GM12878 (cell line): ENCODE measurements around the gene VWA8. TPM values are rescaled to one million over a fixed set of nuclear protein-coding genes. Genes with fewer than 3 reads are reported as not detected.

Experiments used
- ATAC-seq: fragments of 200-7000 bp; cut with Tn5 transposase; 3 replicates; pipeline ENCODE4 v1.9.1; 2020; ENCODE audit warnings: mild to moderate bottlenecking, moderate library complexity
- BruUV-seq: library from RNA; stranded (reverse); fragments of 400-500 nt; replicated peaks from 2 replicates; lab custom pipeline; 2021; lab: Mats Ljungman, UMichigan
- CTCF ChIA-PET: fragments of 300-600 bp; sonication (Branson Sonifier 250); formaldehyde crosslinking; extraction: SDS; loops from one replicate; lab custom pipeline; 2021; ENCODE audit warnings: inconsistent platforms; lab: Yijun Ruan, JAX
- POLR2A ChIA-PET: fragments of 350-600 bp; formaldehyde crosslinking; extraction: SDS; loops from one replicate; lab custom pipeline; 2021; ENCODE audit warnings: inconsistent platforms; lab: Charles Lee
- RAD21 ChIA-PET: fragments of 300-600 bp; sonication (Branson Sonifier 250); formaldehyde crosslinking; loops from one replicate; lab custom pipeline; 2023; ENCODE audit warnings: antibody characterized with exemption; ENCODE audit not compliant: unreplicated experiment; lab: Charles Lee
- SMC1A ChIA-PET: fragments of 300-600 bp; sonication (Branson Sonifier 250); formaldehyde crosslinking; loops from one replicate; lab custom pipeline; 2023; ENCODE audit not compliant: unreplicated experiment, uncharacterized antibody; lab: Charles Lee
- DNase-seq: peaks from one replicate; pipeline ENCODE4 v3.0.0-alpha.2; 2011; ENCODE audit warnings: low read depth, low spot score
- FAIRE-seq: peaks from 3 replicates; lab custom pipeline; 2011; peaks lifted over from hg19 to GRCh38; lab: Jason Lieb, UNC
- H2AFZ ChIP-seq: 2 replicates; pipeline ENCODE4 v1.6.0; 2011; ENCODE audit warnings: low read depth, low read length, control low read depth; ENCODE audit not compliant: control insufficient read depth
- H3K27ac ChIP-seq: 2 replicates; pipeline ENCODE4 v1.5.1; 2011; ENCODE audit warnings: control low read depth; ENCODE audit not compliant: control insufficient read depth, insufficient read depth
- H3K27me3 ChIP-seq, 2 experiments: replicated peaks in 1 of 2; 2 replicates each; pipeline versions ENCODE4 v1.6.0 to v1.6.1; 2011; ENCODE audit warnings: low read length in 1 of 2; ENCODE audit not compliant: control insufficient read depth in 2 of 2, insufficient read depth in 2 of 2
- H3K36me3 ChIP-seq, 2 experiments: 2 replicates each; pipeline ENCODE4 v1.5.1; 2011; ENCODE audit warnings: low read length in 1 of 2; ENCODE audit not compliant: control insufficient read depth in 2 of 2, insufficient read depth in 2 of 2
- H3K4me1 ChIP-seq: 2 replicates; pipeline ENCODE4 v1.6.1; 2011; ENCODE audit warnings: mild to moderate bottlenecking, low read length, moderate library complexity, mixed read lengths; ENCODE audit not compliant: control insufficient read depth, insufficient read depth
- H3K4me2 ChIP-seq: 2 replicates; pipeline ENCODE4 v1.6.0; 2011; ENCODE audit warnings: control low read depth; ENCODE audit not compliant: control insufficient read depth, insufficient read depth
- H3K4me3 ChIP-seq: fragments of 200-600 bp; sonication (generic); 2 replicates; pipeline ENCODE4 v1.5.1; 2016
- H3K79me2 ChIP-seq: 2 replicates; pipeline ENCODE4 v1.6.0; 2011; ENCODE audit warnings: low read length; ENCODE audit not compliant: control insufficient read depth, insufficient read depth
- H3K9ac ChIP-seq: 2 replicates; pipeline ENCODE4 v1.8.0; 2011; ENCODE audit warnings: low read length, control low read depth, mixed read lengths; ENCODE audit not compliant: control insufficient read depth, insufficient read depth
- H3K9me3 ChIP-seq: replicated peaks from 3 replicates; pipeline ENCODE4 v1.5.1; 2011; ENCODE audit warnings: mild to moderate bottlenecking, low read length; ENCODE audit not compliant: control insufficient read depth, insufficient read depth
- H4K20me1 ChIP-seq: 2 replicates; pipeline ENCODE4 v1.6.0; 2011; ENCODE audit not compliant: control insufficient read depth, insufficient read depth
- CBX5 ChIP-seq: sonication (generic); IDR thresholded peaks from 2 replicates; pipeline ENCODE4 v1.6.1; 2016; ENCODE audit warnings: low read depth, moderate library complexity, mild to moderate bottlenecking, inconsistent platforms
- EED ChIP-seq: sonication (generic); IDR thresholded peaks from 2 replicates; pipeline ENCODE4 v1.6.1; 2016; ENCODE audit warnings: antibody characterized with exemption, low read depth
- EZH2 ChIP-seq: IDR thresholded peaks from 2 replicates; pipeline ENCODE4 v1.6.1; 2012; ENCODE audit warnings: low read depth, mild to moderate bottlenecking, control low read depth, inconsistent platforms, low read length, borderline replicate concordance; ENCODE audit not compliant: control insufficient read depth
- FOS ChIP-seq: IDR thresholded peaks from 3 replicates; pipeline ENCODE4 v1.6.1; 2011; ENCODE audit warnings: borderline replicate concordance; ENCODE audit not compliant: insufficient read length; ENCODE audit errors: extremely low read depth
- FOXM1 ChIP-seq: IDR thresholded peaks from 2 replicates; pipeline ENCODE4 v1.6.1; 2012; ENCODE audit warnings: low read depth, mild to moderate bottlenecking, inconsistent platforms, low read length, moderate library complexity
- JUNB ChIP-seq: IDR thresholded peaks from 2 replicates; pipeline ENCODE4 v1.6.1; 2016; ENCODE audit warnings: antibody characterized with exemption, mild to moderate bottlenecking
- NR2C2 ChIP-seq: IDR thresholded peaks from 2 replicates; pipeline ENCODE4 v1.6.1; 2011; ENCODE audit warnings: borderline replicate concordance, low read depth; ENCODE audit not compliant: control insufficient read depth, insufficient read length
- RAD21 ChIP-seq: IDR thresholded peaks from 2 replicates; pipeline ENCODE4 v1.6.1; 2011; ENCODE audit warnings: mild to moderate bottlenecking, low read depth, low read length, moderate library complexity; ENCODE audit not compliant: insufficient read depth
- RAD51 ChIP-seq: fragments of 450-650 bp; IDR thresholded peaks from 2 replicates; pipeline ENCODE4 v1.6.1; 2016; ENCODE audit warnings: moderate library complexity, mild to moderate bottlenecking, inconsistent platforms
- SIN3A ChIP-seq: IDR thresholded peaks from 2 replicates; pipeline ENCODE4 v1.6.1; 2012; ENCODE audit warnings: low read depth, low read length, improper control_type of control experiment
- SREBF2 ChIP-seq: IDR thresholded peaks from 2 replicates; pipeline ENCODE4 v1.6.1; 2012; ENCODE audit warnings: mild to moderate bottlenecking, low read length
- SRF ChIP-seq, 2 experiments: IDR thresholded peaks; 2 replicates each; pipeline ENCODE4 v1.6.1; 2011; ENCODE audit warnings: low read depth in 2 of 2, low read length in 2 of 2, mild to moderate bottlenecking in 1 of 2, moderate library complexity in 1 of 2
- TARDBP ChIP-seq: IDR thresholded peaks from 2 replicates; pipeline ENCODE4 v1.6.1; 2016; ENCODE audit warnings: borderline replicate concordance
- TCF12 ChIP-seq: IDR thresholded peaks from 2 replicates; pipeline ENCODE4 v1.6.1; 2011; ENCODE audit warnings: low read depth, mild to moderate bottlenecking, low read length
- YY1 ChIP-seq: IDR thresholded peaks from 2 replicates; pipeline ENCODE4 v1.6.1; 2011; ENCODE audit warnings: low read depth, mild to moderate bottlenecking, low read length
- ZZZ3 ChIP-seq: IDR thresholded peaks from 2 replicates; pipeline ENCODE4 v1.6.1; 2011; ENCODE audit warnings: low read depth; ENCODE audit not compliant: control insufficient read depth, insufficient read length
- WGBS: methylation state at CpG from one replicate; pipeline ENCODE4 v1.1.6; 2016; ENCODE audit warnings: low lambda C conversion rate; ENCODE audit not compliant: insufficient replicate concordance, insufficient coverage; ENCODE audit errors: missing lambda C conversion rate; 5-methylcytosine and 5-hydroxymethylcytosine counted together
- in situ Hi-C: fragments of 300-500 bp; cut with MboI; formaldehyde crosslinking; loops from 9 replicates; pipeline ENCODE4 v1.14.3; 2018; ENCODE audit warnings: mixed read lengths
- intact Hi-C: fragments of 100-400 bp; cut with micrococcal nuclease; formaldehyde crosslinking; loops from one replicate; pipeline ENCODE4 v1.14.2; 2022; ENCODE audit not compliant: unreplicated experiment
- polyA plus RNA-seq, 11 experiments: library from polyadenylated mRNA; depleted of rRNA in 4 of 11; unstranded in 6 of 11; stranded (reverse) in 5 of 11; fragments of >200 nt; fragmentation: Nextera tagmentation in 4 of 11; fragmentation: Illumina TruSeq in 1 of 11; extraction: Ambion mirVana in 4 of 11; extraction: Trizol in 1 of 11; gene quantifications; 1 replicate in 1 of 11; 2 replicates in 10 of 11; pipeline versions ENCODE4 v1.2.1 to v1.2.3, GENCODE V29; 2011 to 2016; ENCODE audit warnings: inconsistent platforms in 2 of 11, missing spikeins in 2 of 11, low read depth in 1 of 11
- total RNA-seq, 4 experiments: library from RNA; depleted of rRNA in 3 of 4; stranded (reverse); fragments of >200 nt in 3 of 4; fragmentation: Illumina TruSeq in 1 of 4; extraction: Trizol in 1 of 4; gene quantifications; 2 replicates each; pipeline versions ENCODE4 v1.2.1 to v1.2.3, GENCODE V29; 2013 to 2021
- TF ChIP-seq, protein P1 (sequence below): IDR thresholded peaks from 2 replicates; pipeline ENCODE4 v1.6.1; 2011; ENCODE audit warnings: borderline replicate concordance, low read depth, mild to moderate bottlenecking, moderate library complexity, low read length; ENCODE audit not compliant: insufficient read depth, poor library complexity, severe bottlenecking
- TF ChIP-seq, protein P2 (sequence below): IDR thresholded peaks from 2 replicates; pipeline ENCODE4 v1.6.1; 2012; ENCODE audit warnings: mild to moderate bottlenecking, low read depth, low read length
- TF ChIP-seq, protein P3 (sequence below): IDR thresholded peaks from 2 replicates; pipeline ENCODE4 v1.6.1; 2012; ENCODE audit warnings: low read depth, low read length, improper control_type of control experiment

The VWA8 gene
- total and polyA plus RNA-seq, 10 of the 15 experiments (the other 5 are each of a cell fraction or from before 2014, with no cell fraction given) = 3.0 to 21.8 (median 13.5) TPM

DNA sequence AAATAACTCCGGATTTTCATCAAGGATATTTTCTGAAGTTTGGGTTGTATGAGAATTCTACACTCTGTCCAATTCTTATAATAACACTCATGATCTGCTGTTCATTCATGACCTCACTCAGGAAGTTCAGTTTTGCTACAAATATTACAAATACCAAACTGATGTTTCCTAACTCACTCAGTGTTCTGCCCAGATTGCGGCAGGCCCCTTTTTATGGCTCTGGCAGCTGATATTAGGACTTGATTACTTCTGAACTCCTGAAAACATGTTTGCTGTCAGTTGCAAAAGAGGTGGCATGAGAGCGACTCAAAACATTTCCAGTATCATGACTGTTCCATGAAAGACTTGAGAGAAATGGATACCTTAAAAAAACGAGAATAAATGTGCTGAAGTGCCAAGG is 315.6 kb downstream of the VWA8 start (continued):
- TF ChIP-seq, protein P1, sequence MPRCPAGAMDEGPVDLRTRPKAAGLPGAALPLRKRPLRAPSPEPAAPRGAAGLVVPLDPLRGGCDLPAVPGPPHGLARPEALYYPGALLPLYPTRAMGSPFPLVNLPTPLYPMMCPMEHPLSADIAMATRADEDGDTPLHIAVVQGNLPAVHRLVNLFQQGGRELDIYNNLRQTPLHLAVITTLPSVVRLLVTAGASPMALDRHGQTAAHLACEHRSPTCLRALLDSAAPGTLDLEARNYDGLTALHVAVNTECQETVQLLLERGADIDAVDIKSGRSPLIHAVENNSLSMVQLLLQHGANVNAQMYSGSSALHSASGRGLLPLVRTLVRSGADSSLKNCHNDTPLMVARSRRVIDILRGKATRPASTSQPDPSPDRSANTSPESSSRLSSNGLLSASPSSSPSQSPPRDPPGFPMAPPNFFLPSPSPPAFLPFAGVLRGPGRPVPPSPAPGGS = no peak
- TF ChIP-seq, protein P2, sequence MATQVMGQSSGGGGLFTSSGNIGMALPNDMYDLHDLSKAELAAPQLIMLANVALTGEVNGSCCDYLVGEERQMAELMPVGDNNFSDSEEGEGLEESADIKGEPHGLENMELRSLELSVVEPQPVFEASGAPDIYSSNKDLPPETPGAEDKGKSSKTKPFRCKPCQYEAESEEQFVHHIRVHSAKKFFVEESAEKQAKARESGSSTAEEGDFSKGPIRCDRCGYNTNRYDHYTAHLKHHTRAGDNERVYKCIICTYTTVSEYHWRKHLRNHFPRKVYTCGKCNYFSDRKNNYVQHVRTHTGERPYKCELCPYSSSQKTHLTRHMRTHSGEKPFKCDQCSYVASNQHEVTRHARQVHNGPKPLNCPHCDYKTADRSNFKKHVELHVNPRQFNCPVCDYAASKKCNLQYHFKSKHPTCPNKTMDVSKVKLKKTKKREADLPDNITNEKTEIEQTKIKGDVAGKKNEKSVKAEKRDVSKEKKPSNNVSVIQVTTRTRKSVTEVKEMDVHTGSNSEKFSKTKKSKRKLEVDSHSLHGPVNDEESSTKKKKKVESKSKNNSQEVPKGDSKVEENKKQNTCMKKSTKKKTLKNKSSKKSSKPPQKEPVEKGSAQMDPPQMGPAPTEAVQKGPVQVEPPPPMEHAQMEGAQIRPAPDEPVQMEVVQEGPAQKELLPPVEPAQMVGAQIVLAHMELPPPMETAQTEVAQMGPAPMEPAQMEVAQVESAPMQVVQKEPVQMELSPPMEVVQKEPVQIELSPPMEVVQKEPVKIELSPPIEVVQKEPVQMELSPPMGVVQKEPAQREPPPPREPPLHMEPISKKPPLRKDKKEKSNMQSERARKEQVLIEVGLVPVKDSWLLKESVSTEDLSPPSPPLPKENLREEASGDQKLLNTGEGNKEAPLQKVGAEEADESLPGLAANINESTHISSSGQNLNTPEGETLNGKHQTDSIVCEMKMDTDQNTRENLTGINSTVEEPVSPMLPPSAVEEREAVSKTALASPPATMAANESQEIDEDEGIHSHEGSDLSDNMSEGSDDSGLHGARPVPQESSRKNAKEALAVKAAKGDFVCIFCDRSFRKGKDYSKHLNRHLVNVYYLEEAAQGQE = no peak
- no peak for TF ChIP-seq TARDBP
- no peak for TF ChIP-seq SREBF2

DNA sequence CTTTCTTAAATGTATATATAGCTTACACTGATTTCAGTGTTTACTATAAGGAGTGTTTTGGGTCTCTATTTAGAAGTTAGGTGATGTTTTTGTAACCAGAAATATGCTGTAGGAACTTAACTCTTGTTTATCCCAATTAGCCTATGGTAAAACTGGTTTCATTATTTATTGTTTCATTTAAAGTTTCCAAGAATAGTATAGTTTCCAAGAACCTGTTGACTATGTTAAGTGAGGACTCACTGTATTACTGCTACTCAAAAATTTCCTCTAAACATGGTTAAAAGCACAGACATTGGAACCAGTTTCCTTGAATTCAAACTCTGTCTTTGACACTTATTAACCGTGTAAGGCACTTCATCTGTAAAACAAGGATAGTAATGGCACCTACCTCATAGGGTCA is 316.2 kb downstream of the VWA8 start:
- ChIA-PET CTCF (no interaction called here), POLR2A (no interaction called here), SMC1A (no interaction called here), RAD21 (interaction anchor here (1.1 kb wide), 1 partner anchor 33 kb away, joined by 3 read pairs; no protein-coding TSS in a partner anchor)
- H3K4me3 ChIP-seq = no peak overlapping the region
- no peaks in the 10 kb centered on the region for H3K36me3 ChIP-seq
- H3K9me3 ChIP-seq = no peaks in the 10 kb centered on the region
- H3K27ac ChIP-seq = no peak overlapping the region
- no peaks in the 10 kb centered on the region for H3K27me3 ChIP-seq
- H3K4me2 ChIP-seq = no peak overlapping the region
- intact Hi-C loops = no loop called here
- no peak overlapping the region for H2AFZ ChIP-seq
- 100% methylated on average over 1 of the region's 1 CpG for WGBS
- DNase-seq (no peak), FAIRE-seq (no peak), ATAC-seq (no peak)
- BruUV-seq = no TSS peak
- H3K9ac ChIP-seq = no peak overlapping the region
- H3K79me2 ChIP-seq = no peaks in the 10 kb centered on the region
- in situ Hi-C loops = no loop called here
- no peaks in the 10 kb centered on the region for H4K20me1 ChIP-seq
- TF ChIP-seq YY1 (no peak), SIN3A (no peak), FOXM1 (no peak), RAD51 (no peak), RAD21 (no peak), SRF (IDR thresholded peaks at IDR 0.05; ENCODE audit: low read depth in 2 of 2, low read length in 2 of 2) (no peak), EZH2 (no peak), NR2C2 (no peak), ZZZ3 (no peak), FOS (no peak), TCF12 (no peak), CBX5 (no peak), EED (no peak), JUNB (no peak)
- TF ChIP-seq, protein P3, sequence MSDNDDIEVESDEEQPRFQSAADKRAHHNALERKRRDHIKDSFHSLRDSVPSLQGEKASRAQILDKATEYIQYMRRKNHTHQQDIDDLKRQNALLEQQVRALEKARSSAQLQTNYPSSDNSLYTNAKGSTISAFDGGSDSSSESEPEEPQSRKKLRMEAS = no peak
- H3K4me1 ChIP-seq = no peaks in the 10 kb centered on the region
